Activated CD4-positive, alpha-beta T cell treated with anti-CD3 and anti-CD28 coated beads, Interleukin-2, amount 10 ng/mL, durations not matched to agents 24 days and 14 days (primary cell): ENCODE results near the gene EML4. TPM values are rescaled to one million over a fixed set of nuclear protein-coding genes. Genes with fewer than 3 reads are reported as not detected.
"Not testable (repeated sequence)": the region's sequence is repeated elsewhere in the genome, so short reads cannot be mapped to it uniquely, and the experiment has no call there.

Source experiments
- DNase-seq: peaks from one replicate; pipeline ENCODE4 v3.0.0; 2022
- H3K27ac Mint-ChIP-seq: one replicate; pipeline ENCODE4 v1.8.0; 2022; ENCODE audit warnings: mild to moderate bottlenecking, mixed read lengths
- H3K27me3 Mint-ChIP-seq: one replicate; pipeline ENCODE4 v1.8.0; 2022; ENCODE audit warnings: mixed read lengths
- H3K36me3 Mint-ChIP-seq: one replicate; pipeline ENCODE4 v1.8.0; 2022; ENCODE audit warnings: low read depth, mild to moderate bottlenecking, mixed read lengths
- H3K4me1 Mint-ChIP-seq: one replicate; pipeline ENCODE4 v1.8.0; 2021; ENCODE audit warnings: mixed read lengths
- H3K4me3 Mint-ChIP-seq: one replicate; pipeline ENCODE4 v1.8.0; 2022; ENCODE audit warnings: mild to moderate bottlenecking, moderate library complexity, mixed read lengths
- H3K9me3 Mint-ChIP-seq: one replicate; pipeline ENCODE4 v1.8.0; 2021; ENCODE audit warnings: mixed read lengths
- intact Hi-C: fragments of 100-400 bp; cut with micrococcal nuclease; formaldehyde crosslinking; loops from one replicate; pipeline ENCODE4 v1.15.1; 2023
- total RNA-seq: library from RNA; stranded (reverse); gene quantifications from 2 replicates; pipeline ENCODE4 v1.2.3, GENCODE V29; 2022

Gene EML4
- total RNA-seq, 1 donor from 2014 or later = 51.3 TPM

DNA sequence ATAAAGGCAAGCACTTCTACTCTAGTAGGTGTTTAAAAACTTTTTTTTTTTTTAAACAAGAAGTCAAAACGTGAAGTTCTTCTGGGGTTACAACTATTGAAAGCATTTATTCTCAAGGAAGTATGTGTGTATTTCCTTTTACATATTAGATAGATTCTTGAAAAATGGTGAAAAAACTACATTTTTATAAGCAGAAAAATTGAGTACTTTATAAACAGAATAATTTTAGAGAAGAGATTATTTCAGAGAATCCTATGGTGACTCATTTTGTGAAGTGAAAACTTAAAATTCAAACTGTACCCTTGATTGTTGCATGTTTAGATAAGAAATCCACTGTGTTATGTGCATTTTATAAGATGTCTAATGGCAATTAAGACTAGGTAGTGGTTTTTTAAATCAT is 2.9 kb downstream of the EML4 start:
- Mint-ChIP-seq H3K27ac (no peak overlapping the region), H3K9me3 (no peaks in the 10 kb centered on the region), H3K4me3 (no peak overlapping the region), H3K36me3 (peaks cover 9% of the 10 kb centered on the region), H3K4me1 (peaks cover 27% of the 10 kb centered on the region), H3K27me3 (no peaks in the 10 kb centered on the region)
- intact Hi-C loops = loop anchor here (5.0 kb wide), 1 partner anchor 65 kb away; no protein-coding TSS in a partner anchor
- no peak for DNase-seq

- Mint-ChIP-seq H3K4me3 (no peak overlapping the region), H3K27me3 (no peaks in the 10 kb centered on the region), H3K27ac (no peak overlapping the region), H3K4me1 (peaks cover 27% of the 10 kb centered on the region), H3K36me3 (peaks cover 9% of the 10 kb centered on the region), H3K9me3 (no peaks in the 10 kb centered on the region)
- DNase-seq = no peak
- intact Hi-C loops = loop anchor here (5.0 kb wide), 1 partner anchor 65 kb away; no protein-coding TSS in a partner anchor
Measured at GRCh38 chr2:42172566-42172965, 3.4 kb downstream of the EML4 start.

- H3K36me3 Mint-ChIP-seq, DNase-seq, H3K27ac Mint-ChIP-seq, H3K9me3 Mint-ChIP-seq, H3K4me3 Mint-ChIP-seq, H3K27me3 Mint-ChIP-seq: not testable (repeated sequence)
- intact Hi-C loops = loop anchor here (5.0 kb wide), 1 partner anchor 64 kb away; no protein-coding TSS in a partner anchor
- peaks cover 31% of the 10 kb centered on the region for H3K4me1 Mint-ChIP-seq
Measured at GRCh38 chr2:42173467-42173866, 4.3 kb downstream of the EML4 start.

DNA sequence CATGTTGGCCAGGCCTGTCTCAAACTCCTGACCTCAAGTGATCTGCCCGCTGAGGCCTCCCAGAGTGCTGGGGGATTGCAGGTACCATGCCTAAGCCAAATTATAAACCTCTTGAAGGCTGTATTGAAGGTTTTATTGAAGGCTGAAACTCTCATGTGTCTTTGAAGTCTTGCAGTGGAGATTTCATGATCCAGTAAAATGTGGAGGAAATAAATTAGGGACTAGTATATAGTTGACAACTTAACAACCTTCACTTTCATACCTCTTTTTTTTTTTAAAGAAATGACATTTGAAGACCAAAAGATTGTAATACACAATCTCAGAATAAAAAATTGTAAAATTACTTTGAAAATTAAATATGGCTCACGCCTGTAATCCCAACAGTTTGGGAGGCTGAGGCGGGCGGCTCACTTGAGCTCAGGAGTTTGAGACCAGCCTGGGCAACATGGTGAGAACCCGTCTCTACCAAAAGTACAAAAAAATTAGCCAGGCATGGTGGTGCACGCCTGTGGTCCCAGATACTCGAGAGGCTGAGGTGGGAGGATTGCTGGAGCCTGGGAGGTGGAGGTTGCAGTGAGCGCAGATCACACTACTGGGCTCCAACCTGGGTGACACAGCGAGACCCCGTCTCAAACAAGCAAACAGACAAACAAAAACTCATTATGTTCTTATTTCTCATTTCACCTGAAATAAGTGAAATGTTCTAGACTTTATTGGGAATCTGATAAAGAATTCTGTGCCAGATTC is 8.0 kb downstream of the EML4 start:
- Mint-ChIP-seq H3K36me3 (peaks cover 13% of the 10 kb centered on the region), H3K4me3 (no peak overlapping the region), H3K4me1 (peaks cover 43% of the 10 kb centered on the region), H3K27me3 (no peaks in the 10 kb centered on the region), H3K27ac (no peak overlapping the region), H3K9me3 (no peaks in the 10 kb centered on the region)
- intact Hi-C loops = no loop called here
- no peak for DNase-seq

DNA sequence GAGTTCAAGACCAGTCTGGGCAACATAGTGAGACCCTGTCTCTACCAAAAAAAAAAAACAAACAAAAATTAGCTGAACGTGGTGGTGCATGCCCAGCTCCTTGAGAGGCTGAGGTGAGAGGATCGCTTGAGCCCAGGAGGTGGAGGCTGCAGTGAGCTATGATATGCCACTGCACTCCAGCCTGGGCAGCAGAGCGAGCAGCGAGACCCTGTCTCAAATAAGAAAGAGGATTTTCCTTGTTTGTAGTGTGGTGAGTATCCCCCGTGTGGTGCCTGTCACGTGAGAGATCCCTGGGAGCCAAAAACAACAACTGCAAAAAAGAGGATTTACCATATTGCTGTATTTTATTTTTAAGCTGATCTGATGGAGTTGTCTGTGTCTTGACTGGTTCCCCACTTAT is 9.2 kb downstream of the EML4 start:
- intact Hi-C loops = no loop called here
- Mint-ChIP-seq H3K27ac (no peak overlapping the region), H3K4me3 (no peak overlapping the region), H3K4me1 (peaks cover 38% of the 10 kb centered on the region), H3K27me3 (no peaks in the 10 kb centered on the region), H3K36me3 (peaks cover 19% of the 10 kb centered on the region), H3K9me3 (no peaks in the 10 kb centered on the region)
- no peak for DNase-seq

DNA sequence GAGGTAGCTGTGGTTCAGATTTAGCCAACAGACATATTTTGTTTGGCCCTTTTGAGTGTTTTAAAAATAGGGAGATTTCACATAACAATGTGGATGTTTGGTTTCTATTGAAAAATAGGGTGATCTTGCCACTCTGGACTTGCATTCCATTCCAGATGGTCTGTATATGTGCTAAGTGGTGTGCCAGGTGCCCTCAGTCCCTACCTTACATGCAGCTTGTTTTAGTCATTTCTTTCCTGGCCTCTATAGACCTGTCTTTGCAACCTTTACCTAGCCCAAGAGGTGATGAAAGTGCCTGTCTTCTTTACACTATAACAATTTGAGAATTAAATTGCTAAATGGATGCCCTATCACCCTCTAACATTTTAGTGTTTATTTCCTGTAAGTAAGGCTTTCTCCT is 11.1 kb downstream of the EML4 start:
- DNase-seq = no peak
- H3K27me3 Mint-ChIP-seq = no peaks in the 10 kb centered on the region
- no peak overlapping the region for H3K4me3 Mint-ChIP-seq
- peaks cover 20% of the 10 kb centered on the region for H3K36me3 Mint-ChIP-seq
- intact Hi-C loops = no loop called here
- peaks cover 44% of the 10 kb centered on the region for H3K4me1 Mint-ChIP-seq
- no peaks in the 10 kb centered on the region for H3K9me3 Mint-ChIP-seq
- no peak overlapping the region for H3K27ac Mint-ChIP-seq

- Mint-ChIP-seq H3K27me3 (no peaks in the 10 kb centered on the region), H3K27ac (no peak overlapping the region), H3K36me3 (peaks cover 21% of the 10 kb centered on the region), H3K4me1 (peaks cover 40% of the 10 kb centered on the region), H3K4me3 (no peak overlapping the region), H3K9me3 (no peaks in the 10 kb centered on the region)
- DNase-seq = no peak
- intact Hi-C loops = no loop called here
Measured at GRCh38 chr2:42182654-42183308, 13.6 kb downstream of the EML4 start.

DNA sequence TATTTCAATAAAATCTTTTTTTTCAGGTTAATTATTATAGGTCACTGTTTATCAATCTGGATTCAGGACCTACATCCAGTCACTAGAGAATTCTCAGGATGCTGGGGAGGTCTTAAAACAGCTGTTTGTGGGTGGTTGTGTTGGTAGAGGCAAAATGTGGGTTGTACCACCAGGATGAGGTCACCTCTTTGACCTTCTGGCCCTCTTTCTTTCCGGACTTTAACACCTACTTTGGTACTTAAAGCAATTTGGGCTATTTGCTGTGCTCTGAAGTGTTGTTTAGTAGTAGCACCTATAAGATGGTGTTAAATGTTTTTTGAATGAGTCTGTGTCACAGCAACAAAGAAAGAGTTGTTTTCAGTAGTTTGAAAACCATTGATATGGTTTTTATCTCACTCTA is 14.6 kb downstream of the EML4 start:
- intact Hi-C loops = no loop called here

GRCh38 chr2:42184346-42184745 is 15.2 kb downstream of the EML4 start:
- no peak overlapping the region for H3K4me3 Mint-ChIP-seq
- intact Hi-C loops = no loop called here
- no peak overlapping the region for H3K27ac Mint-ChIP-seq
- H3K36me3 Mint-ChIP-seq = peaks cover 23% of the 10 kb centered on the region
- H3K9me3 Mint-ChIP-seq = no peaks in the 10 kb centered on the region
- H3K4me1 Mint-ChIP-seq = peaks cover 39% of the 10 kb centered on the region
- H3K27me3 Mint-ChIP-seq = no peaks in the 10 kb centered on the region
- DNase-seq = no peak

More for the DNA sequence above, 14.6 kb downstream of the EML4 start:
- Mint-ChIP-seq H3K4me3 (no peak overlapping the region), H3K4me1 (peaks cover 39% of the 10 kb centered on the region), H3K9me3 (no peaks in the 10 kb centered on the region), H3K36me3 (peaks cover 23% of the 10 kb centered on the region), H3K27ac (no peak overlapping the region), H3K27me3 (no peaks in the 10 kb centered on the region)
- no peak for DNase-seq

DNA sequence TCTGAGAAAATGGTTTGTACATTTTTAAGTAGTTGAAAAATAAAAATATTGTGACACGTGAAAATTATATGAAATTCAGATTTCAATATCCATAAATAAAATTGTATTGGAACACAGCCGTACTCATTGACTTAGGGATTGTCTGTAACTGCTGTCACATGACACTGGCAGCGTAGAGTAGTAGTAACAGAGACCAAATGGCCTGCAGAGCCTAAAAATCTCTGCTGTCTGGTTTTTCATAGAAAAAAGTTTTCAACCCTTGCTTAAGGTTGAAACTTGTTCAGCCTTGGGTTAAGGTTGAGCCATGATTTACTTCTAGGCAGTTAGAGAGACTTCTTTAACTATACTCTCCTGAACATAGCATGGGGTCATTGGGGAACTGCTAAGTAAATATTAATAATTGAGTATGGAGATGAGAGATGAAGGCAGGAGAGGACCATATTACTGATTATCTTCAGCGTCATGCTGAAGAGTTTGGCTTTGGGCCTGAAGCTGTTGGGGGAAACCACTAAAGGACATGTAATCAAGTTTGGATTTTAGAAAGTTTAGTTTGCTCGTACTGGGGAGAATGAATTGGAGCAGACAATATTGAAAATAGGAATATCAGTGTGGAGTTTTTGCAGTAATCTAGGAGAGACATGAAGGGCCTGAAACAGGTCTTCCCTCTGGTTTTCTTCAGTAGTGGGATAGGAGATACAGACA is 16.2 kb downstream of the EML4 start:
- Mint-ChIP-seq H3K4me1 (peaks cover 38% of the 10 kb centered on the region), H3K27me3 (no peaks in the 10 kb centered on the region), H3K36me3 (peaks cover 25% of the 10 kb centered on the region), H3K27ac (no peak overlapping the region), H3K4me3 (no peak overlapping the region), H3K9me3 (no peaks in the 10 kb centered on the region)
- intact Hi-C loops = no loop called here
- no peak for DNase-seq

GRCh38 chr2:42186366-42186765 is 17.2 kb downstream of the EML4 start:
- Mint-ChIP-seq H3K27me3 (no peaks in the 10 kb centered on the region), H3K4me1 (peaks cover 34% of the 10 kb centered on the region), H3K27ac (no peak overlapping the region), H3K36me3 (peaks cover 28% of the 10 kb centered on the region), H3K9me3 (no peaks in the 10 kb centered on the region), H3K4me3 (no peak overlapping the region)
- intact Hi-C loops = no loop called here
- no peak for DNase-seq

DNA sequence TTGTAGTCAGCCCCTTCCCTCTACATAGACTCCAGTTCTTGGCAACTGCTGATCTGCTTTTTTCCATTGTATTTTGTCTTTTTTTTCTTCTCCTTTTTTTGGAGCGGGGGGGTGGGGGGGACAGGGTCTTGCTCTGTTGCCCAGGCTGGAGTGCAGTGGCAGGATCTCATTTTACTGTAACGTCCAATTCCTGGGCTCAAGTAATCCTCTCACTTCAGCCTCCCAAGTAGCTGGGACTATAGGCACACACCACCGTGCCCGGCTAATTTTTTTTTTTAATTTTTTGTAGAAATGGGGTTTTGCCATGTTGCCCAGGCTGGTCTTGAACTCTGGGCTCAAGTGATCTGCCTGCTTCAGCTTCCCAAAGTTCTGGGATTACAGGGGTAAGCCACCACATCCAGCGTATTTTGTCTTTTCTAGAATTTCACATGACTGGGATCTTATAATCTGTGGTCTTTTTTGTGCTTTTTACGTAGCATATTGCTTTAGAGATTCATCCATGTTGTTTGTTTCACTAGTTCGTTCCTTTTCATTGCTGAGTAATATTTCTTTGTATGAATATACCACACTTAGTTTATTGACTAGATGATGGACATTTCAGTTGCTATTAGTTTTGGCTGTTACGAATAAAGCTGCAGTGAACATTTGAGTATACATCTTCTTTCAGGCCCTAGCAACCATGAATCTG is 17.9 kb downstream of the EML4 start:
- no peak for DNase-seq
- intact Hi-C loops = no loop called here
- Mint-ChIP-seq H3K4me3 (no peak overlapping the region), H3K27ac (no peak overlapping the region), H3K4me1 (peaks cover 34% of the 10 kb centered on the region), H3K27me3 (no peaks in the 10 kb centered on the region), H3K36me3 (peaks cover 24% of the 10 kb centered on the region), H3K9me3 (no peaks in the 10 kb centered on the region)

- Mint-ChIP-seq H3K27me3 (no peaks in the 10 kb centered on the region), H3K4me1 (peaks cover 33% of the 10 kb centered on the region), H3K9me3 (no peaks in the 10 kb centered on the region), H3K4me3 (no peak overlapping the region), H3K27ac (no peak overlapping the region), H3K36me3 (peaks cover 20% of the 10 kb centered on the region)
- DNase-seq = no peak
- intact Hi-C loops = no loop called here
Measured at GRCh38 chr2:42187886-42188285, 18.7 kb downstream of the EML4 start.

DNA sequence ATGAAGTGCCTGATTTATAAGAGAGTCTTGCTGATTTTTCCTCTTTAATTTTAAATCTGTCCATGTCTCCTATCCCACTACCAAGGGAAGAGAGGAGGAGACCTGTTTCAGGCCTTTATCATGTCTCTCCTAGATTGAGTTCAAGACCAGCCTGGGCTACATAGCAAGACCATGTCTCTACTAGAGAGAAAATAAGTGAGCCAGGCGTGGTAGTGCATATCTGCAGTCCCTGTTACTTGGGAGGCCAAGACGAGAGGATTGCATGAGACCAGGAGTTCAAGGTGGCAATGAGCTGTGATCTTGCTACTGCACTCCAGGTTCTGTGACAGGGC is 20.0 kb downstream of the EML4 start:
- intact Hi-C loops = no loop called here
- Mint-ChIP-seq H3K27me3 (no peaks in the 10 kb centered on the region), H3K36me3 (peaks cover 20% of the 10 kb centered on the region), H3K9me3 (no peaks in the 10 kb centered on the region), H3K4me3 (no peak overlapping the region), H3K27ac (no peak overlapping the region), H3K4me1 (peaks cover 40% of the 10 kb centered on the region)
- DNase-seq = no peak
